Gastroesophageal sphincter (tissue), 3 donors: ENCODE data around the gene SLC22A6.

ENCODE experiments used
- CTCF ChIP-seq, 4 experiments: fragments of 200-600 bp in 2 of 4; fragments of 450-650 bp in 2 of 4; sonication (generic) in 1 of 4; IDR thresholded peaks; one replicate each; pipeline ENCODE4 v1.5.1; 2017 to 2019; ENCODE audit warnings: antibody characterized with exemption in 4 of 4, mild to moderate bottlenecking in 2 of 4, moderate library complexity in 2 of 4
- EP300 ChIP-seq: sonication (generic); formaldehyde crosslinking; IDR thresholded peaks from one replicate; pipeline ENCODE4 v1.6.1; 2017; ENCODE audit warnings: antibody characterized with exemption, mild to moderate bottlenecking
- POLR2A ChIP-seq, 2 donors: fragments of 450-650 bp; IDR thresholded peaks; one replicate each; pipeline ENCODE4 v1.6.1; 2017; ENCODE audit warnings: antibody characterized with exemption in 2 of 2, mild to moderate bottlenecking in 2 of 2, moderate library complexity in 1 of 2
- POLR2AphosphoS5 ChIP-seq: sonication (generic); formaldehyde crosslinking; IDR thresholded peaks from one replicate; pipeline ENCODE4 v1.6.1; 2017; ENCODE audit warnings: antibody characterized with exemption

GRCh38 chr11:62976109-62976508 lies 8.7 kb downstream of the SLC22A6 start:
- no peak for TF ChIP-seq POLR2A (IDR thresholded peaks at IDR 0.05)
- no peak for TF ChIP-seq CTCF (IDR thresholded peaks at IDR 0.05)
- TF ChIP-seq EP300, result no peak
- TF ChIP-seq POLR2AphosphoS5, result no peak
